Hepatic stellate cell (primary cell): ENCODE data around the gene SMPD2.

ENCODE experiments used
- DNase-seq: peaks from one replicate; pipeline ENCODE4 v3.0.0; 2011; ENCODE audit warnings: low spot score

Gene SMPD2

GRCh38 chr6:109485266-109485935 lies 44.9 kb downstream of the SMPD2 start:
- DNase-seq: no peak

- DNase-seq: no peak
Observed at GRCh38 chr6:109486068-109486467, 45.5 kb downstream of the SMPD2 start.

DNA sequence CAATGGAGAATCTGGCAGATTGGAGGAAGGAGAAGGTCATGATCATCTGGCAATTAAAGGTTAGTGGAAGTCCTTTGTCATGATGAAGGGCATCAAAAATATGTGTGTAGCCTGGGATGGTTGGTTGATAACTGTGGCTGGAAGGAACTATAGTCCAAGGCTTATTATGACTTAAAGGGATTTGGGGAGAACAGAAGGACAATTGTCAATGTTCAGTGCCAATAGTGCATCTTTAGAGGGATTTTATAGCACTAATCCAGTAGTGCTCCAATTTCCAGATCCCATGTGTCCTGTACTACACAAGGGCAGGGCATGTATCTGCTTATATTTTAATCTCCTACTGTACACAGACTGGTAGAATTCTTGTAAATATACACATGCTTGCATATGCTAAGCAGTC lies 47.5 kb downstream of the SMPD2 start:
- no peak for DNase-seq

DNA sequence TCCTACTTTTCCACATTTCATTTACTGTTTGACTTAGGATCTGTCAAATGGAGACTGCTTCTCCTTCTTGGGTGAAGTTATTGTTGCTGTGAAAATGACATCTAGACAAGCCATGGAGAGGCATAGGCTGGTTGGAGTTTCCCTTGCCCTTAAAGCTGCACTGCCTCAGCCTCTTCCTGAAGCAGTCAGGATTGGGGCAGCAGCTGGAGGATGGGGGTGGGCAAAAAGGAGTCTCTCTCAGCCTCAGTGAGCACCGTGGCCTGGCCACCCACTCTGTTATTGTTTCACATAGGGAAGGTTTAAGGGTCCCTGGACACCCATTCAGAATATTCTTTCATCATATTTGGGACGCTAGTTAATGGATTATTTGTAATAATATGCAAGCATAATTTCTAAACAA lies 50.2 kb downstream of the SMPD2 start:
- DNase-seq: no peak

- DNase-seq: no peak
Observed at GRCh38 chr6:109491207-109491938, 50.8 kb downstream of the SMPD2 start.
